Measurements from ENCODE around the gene SHROOM4.
A peak's percentile ranks its signal among the peaks of the same experiment; 100 is the strongest.

SHROOM4 gene

DNA sequence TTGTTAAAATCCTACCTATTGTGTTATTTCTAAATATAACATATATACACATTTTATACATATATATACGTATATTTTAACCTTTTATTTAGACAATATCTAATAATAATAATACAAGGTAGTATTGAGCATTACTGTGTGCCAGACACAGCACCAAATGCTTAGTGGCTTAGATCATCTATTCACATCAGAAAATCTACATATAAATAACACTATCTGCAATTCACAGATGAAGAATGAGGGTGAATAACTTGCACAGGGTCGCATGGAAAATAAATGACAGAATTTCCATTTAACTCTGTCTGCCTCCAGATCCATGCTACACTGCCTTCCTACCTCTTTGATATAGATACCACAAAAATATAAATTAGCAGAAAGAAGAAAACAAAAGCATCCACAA lies 37.7 kb downstream of the SHROOM4 start:
- no peak for DNase-seq

DNA sequence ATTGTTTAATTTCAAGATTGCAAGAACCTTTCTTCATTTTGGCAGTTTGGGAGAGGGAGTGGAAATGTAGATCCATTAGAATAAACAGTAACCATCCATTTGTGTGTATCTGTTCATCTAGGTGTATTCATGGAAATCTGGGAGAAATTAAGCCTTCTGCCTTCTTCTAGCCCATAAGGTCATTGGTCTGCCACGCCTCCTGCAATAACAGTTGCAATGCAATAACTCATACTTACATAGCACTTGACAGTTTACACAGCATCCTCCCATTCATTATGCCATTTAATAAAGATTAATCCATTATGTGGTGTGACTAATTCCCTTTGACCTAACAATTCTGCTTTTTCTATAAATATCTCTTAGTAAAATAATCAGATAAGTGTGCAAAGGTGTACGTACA lies 42.6 kb downstream of the SHROOM4 start:
- no peak for DNase-seq

DNA sequence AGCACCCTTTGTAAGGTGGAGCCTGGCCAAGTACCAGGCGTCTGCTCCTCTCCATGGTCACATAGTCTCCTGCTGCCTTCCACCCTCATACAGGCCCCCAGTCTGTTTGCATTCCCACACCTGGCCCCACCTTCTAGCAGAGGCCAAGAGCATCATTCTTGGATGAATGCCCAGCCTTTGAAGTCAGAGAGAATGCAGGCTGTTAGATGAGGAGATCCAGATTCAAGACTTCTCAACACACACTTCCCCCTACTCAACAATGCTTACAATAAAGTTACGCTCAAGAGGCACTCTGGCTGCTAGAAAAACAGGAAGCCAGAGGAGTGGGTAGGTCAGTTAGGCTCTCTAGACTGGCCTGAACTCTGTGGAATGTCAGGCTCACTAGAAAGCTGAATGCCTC lies 43.3 kb downstream of the SHROOM4 start:
- peak; percentile 9 for DNase-seq

DNA sequence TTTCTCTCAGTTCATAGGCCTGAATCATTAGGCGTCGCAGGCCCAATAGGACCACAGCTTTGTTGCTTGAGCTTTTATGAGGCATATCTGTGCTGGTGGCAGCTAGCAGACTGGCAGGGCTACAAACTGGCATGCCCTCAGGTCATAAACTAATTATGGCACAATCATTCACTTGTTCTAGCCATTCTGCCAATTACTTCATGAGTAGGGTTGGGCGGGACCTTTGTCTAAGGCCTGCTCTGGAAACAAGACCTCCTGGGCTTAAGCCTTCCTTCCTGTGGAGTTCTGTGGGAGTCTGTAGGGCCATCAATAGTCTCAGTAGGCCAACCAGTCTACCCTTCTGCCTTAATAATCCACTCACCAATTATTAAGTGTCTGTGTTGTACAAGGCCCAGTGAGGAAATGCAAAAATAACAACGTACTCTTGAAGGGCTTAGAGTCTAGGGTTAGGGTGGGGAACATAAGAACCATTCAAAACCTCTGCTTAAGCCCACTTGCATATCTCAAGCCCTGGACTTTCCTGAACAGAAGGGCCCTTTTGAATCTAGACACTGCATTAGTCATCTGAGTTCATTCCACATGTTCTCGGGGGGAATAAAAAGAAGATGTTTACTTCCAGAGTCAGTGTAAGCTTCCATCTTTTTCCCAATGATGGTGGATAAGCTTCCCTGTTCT lies 44.5 kb downstream of the SHROOM4 start:
- DNase-seq = no peak

DNA sequence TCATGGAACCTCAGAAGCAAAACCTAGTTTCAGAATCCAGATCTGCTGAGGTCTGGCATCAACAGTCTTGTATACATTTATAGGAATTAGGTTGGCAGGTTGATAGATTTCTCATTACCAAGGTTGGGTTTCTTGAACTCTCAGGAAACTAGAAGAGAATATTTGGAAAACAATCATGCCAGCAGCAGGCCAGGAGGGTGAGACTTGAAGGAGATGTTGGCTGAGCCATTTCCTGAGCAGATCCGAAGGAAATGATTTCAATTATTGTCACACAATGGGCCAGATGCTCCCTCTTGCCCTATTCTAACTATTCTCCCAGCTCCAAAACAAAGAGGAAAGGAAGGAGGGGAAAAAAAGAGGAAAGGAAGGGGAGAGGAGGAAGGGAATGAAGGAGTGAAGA lies 45.2 kb downstream of the SHROOM4 start:
- no peak for DNase-seq

DNA sequence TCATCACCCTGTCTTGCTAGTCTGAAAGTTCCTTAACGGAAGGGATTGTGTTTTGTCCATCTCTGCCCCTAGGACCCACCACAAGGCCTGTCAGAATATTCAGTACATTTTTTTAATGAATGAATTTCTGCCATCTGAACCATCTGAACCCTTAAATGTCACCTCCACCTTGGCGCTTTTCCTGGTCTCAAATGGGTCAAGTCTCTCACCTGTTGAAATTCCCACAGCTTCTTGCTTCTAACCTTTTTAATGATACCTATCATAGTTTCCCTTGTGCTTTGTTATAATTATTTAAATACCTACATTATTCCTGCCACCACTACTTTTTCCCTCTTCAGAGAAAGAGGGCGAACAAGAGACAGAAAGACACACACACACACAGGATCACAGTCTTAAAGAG lies 48.0 kb downstream of the SHROOM4 start:
- DNase-seq = no peak

DNA sequence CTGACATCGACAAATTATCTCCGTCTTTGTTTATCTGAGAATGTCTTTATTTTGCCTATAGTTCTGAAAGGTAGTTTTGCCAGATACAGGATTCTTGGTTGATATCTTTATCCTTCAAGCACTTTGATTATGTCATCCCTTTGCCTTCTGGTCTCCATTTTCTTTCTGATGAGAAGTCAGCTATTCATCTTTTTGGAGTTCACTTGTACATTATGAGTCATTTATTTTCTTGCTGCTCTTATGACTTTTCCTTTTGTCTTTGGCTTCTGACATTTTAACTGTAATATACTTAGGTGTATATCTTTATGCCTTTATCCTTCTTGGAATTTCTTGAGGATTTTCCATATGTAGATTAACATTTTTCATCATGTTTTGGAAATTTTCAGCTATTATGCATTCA lies 51.4 kb downstream of the SHROOM4 start:
- no peak for DNase-seq

DNA sequence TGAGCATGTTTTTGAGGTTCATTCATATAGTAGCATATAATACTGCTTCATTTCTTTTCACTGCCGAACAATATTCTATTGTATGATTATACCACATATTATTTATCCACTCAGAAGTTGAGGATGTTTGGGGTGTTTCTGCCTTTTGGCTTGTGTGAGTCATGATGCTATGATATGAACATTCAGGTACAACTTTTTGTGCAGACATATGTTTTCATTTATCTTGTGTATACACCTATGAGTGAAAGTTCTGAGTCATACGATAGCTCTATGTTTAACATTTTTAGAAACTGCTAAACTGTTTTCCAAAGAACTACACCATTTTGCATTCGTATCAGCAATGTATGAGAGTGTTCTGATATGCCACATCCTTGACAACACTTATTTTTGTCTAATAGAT lies 57.7 kb downstream of the SHROOM4 start:
- no peak for DNase-seq

DNA sequence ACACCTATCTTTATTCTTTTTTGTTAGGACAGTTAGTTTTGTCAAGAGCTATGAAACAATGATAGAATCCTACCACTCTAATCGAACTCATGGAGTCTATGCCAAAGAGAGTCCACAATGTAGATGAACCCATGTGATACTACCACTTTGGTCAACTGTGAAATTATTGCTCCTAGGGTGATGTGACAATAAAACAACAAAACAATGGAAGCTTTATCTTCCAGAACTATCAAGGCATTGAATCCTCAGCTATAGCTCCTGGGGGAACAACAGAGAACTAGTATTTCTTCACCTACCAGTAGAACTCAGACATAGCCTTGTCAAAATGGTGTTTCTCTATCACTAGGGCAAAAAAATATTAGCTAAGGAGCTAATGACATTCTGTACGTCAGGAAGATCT lies 62.9 kb downstream of the SHROOM4 start:
- DNase-seq = no peak

DNA sequence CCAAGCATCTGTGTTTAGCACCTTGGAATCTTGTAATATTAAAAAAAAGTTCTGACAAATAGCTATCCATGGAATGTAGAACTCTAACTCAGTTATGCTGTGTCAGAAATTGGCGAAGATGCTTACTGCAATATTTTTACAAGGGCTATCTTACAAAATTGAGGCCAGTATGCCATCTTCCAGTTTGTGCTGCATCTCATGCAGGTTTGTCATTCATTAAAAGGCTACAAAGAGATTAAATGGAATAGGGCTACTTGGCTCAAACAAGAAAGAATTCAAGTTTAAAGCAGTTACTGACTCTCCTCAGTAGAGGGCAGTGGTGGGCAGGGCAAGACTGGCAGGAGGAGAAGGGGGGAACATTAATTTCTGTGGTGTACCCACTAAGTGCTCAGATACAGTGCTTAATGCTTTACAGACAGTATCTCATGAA lies 66.5 kb downstream of the SHROOM4 start:
- DNase-seq = peak; percentile 35

DNA sequence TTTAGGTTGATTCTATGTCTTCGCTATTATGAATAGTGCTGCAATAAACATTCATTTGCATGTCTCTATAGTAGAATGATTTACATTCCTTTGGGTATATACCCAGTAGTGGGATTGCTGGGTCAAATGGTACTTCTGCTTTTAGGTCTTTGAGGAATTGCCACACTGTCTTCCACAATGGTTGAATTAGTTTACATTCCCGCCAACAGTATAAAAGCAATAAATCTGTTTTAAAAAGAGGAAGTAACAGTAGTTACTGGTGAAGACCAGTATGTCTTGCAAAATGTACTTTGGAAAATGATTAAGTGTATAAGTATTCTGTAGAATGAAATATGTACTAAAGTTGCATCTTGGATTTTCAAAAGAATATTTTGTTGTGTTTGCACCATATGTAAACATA lies 77.3 kb downstream of the SHROOM4 start:
- DNase-seq = no peak

DNA sequence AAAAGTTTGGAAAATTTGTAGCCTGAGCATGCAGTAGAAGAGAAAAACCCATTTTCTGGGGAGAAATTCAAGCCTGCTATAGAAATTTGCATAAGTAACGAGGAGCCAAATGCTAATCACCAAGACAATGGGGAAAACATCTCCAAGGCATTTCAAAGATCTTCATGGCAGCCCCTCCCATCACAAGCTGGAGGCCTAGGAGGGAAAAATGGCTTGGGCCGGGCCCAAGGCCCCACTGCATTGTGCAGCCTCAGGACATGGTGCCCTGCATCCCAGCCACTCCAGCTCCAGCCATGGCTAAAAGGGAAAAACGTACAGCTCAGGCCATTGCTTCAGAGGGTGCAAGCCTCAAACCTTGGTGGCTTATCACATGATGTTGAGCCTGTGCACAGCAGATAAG lies 87.7 kb downstream of the SHROOM4 start:
- no peak for DNase-seq

DNA sequence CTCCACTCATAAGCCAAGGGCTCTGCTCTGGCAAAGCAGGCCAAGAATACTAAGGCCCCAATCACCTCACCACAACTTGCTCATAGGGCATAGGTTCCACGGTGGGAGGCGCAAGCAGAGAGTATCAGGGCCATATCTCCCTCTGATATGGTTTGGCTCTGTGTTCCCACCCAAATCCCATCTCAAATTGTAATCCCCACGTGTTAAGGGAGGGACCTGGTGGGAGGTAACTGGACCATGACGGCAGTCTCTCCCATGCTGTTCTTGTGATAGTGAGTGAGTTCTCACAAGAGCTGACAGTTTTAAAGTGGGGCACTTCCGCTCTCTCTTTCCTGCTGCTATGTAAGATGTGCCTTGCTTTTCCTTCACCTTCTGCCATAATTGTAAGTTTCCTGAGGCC lies 88.7 kb downstream of the SHROOM4 start:
- DNase-seq = no peak

DNA sequence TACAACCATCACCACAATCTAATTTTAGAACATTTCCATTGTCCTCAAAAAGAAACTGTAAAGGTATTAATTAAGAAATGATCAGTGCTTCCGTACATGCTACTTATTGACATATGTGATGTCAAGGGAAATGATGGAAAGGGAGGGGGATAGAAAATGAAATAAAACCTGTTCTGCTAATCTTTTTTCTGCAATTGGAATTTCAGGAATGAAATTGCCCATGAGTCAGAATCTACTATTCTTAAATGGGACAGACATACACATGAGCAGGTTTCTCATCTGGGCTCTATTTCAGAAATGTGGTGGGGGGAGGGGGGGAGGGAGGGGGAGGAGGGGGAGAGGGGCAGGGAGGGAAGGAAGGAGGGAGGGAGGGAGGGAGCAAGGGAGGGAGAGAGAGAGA lies 91.0 kb downstream of the SHROOM4 start:
- no peak for DNase-seq

DNA sequence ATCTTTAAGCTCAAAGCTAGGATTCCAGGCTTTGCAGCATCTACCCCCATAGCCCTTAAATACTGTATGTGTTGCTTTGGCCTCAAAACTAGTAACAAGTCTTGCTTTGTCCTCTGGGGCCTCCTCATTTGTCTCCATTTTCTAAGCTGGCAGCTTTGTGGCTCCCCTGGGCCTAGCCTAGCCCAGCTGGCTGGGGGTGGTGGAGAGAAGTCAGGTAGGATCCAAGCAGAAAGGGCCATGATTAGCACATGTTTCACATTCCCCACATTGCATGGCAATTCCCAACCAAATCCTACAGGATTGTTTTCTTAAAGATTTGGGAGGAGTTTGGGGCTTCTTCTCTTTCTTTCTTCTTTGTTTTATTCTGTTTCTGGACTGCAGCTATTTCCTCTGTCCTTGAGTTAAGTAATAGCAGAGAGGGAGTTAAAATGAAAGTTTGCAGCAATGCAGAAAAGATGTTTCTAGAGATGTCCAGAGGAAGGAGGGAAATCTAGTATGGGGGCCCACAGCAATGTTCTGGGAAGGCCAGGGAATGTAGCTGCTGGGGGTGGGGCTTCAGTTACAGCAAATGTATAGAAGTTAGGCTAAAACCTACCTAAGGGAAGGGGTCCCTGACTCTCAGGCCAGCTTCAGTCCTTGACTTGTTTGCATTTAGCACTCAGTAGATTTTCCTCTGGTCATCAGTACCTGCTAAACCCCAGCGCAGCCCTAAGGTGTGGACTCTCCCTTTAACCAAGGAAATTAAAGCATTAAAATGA lies 92.1 kb downstream of the SHROOM4 start:
- no peak for DNase-seq

DNA sequence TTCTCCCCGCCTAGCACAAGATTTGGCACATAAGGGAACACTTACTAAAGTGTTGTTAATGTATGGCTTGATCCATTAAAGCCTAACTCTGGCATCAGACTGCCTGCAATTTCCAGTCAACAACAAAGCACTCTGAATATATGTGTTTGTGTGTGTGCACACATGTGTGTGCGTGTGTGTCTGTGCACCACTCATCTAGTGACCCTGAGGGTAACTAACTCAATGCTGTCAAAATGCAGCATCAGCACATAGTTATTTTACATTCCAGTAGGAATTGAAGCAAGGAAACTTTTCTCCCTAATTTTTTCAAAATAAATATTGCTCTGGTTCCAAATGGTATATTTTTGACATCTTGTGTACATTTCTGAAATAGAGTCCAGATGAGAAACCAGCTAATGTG lies 94.4 kb downstream of the SHROOM4 start:
- peak; percentile 31 for DNase-seq

DNA sequence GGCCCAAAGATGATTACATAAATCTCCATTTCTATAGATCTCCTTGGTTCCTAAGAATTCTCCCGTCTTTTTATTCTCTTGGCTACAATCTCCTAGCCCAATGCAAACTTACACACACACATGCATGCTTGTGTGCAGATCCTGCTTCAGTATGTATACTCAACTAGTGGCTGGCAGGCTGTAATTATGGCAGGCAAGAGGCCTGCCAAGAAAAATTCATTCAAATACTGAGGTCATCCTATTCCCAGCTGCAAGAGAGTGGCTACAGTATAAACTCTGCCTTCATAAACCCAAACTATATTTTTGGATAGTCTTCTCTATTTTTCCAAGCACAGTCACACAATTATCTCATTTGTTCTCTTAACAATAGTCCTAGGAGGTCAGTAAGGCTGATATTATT lies 95.2 kb downstream of the SHROOM4 start:
- DNase-seq = no peak

DNA sequence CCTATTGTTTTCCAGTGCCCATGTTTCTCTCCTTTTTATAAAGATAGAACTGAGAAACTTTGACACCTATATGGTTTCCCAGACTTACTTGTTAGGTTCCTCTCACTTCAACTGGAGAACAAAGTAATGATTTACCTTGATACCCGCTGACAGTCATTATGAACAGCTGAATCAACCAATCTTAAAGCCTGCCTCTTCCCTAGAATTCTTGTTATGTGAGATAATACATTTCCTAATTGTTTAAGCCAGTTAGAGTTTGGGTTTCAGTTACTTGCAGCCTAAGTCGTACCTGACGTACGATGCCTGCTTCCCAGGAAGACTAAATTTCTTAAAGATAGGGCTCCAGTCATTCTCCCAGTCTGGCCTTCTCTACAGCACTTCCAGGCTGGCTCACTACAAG lies 97.3 kb downstream of the SHROOM4 start:
- no peak for DNase-seq

DNA sequence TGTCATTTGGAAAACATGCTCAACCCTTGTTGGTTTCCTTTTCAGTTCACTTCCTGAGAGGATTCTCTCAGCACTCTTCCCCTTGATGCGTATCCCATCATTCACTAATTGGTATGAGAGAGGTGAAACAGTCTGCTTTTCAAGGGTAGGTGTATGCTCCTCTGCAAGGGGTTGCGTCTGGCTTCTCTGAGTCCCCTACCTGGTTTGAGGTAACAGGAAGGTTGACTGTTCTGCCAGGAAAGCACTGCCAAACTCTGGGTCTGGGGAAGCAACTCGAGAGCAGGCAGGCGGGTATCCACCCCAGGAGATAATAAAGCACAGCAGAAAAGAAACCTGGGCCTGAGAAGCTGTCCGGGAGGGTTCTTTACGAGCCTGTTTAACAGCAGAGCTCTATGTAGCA lies 101.2 kb downstream of the SHROOM4 start:
- no peak for DNase-seq

DNA sequence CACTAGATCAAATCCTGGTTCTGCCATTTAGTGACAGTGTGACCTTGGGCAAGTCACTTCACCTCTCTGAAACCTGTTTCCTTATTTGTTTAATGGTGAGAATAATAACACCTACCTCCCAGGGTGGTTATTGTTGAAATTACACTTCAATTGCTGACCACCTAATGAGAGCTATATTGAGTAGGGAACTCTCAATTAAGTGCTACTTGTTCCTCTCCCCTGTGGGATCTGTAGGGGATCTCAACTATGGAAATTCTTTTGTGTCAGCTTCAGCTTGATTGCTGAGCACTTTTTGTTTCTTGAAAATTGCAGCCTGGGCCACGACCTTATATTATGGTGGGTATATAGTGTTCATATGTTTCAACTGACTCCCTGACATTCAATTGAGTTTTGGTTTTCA lies 102.1 kb downstream of the SHROOM4 start:
- DNase-seq = no peak

DNA sequence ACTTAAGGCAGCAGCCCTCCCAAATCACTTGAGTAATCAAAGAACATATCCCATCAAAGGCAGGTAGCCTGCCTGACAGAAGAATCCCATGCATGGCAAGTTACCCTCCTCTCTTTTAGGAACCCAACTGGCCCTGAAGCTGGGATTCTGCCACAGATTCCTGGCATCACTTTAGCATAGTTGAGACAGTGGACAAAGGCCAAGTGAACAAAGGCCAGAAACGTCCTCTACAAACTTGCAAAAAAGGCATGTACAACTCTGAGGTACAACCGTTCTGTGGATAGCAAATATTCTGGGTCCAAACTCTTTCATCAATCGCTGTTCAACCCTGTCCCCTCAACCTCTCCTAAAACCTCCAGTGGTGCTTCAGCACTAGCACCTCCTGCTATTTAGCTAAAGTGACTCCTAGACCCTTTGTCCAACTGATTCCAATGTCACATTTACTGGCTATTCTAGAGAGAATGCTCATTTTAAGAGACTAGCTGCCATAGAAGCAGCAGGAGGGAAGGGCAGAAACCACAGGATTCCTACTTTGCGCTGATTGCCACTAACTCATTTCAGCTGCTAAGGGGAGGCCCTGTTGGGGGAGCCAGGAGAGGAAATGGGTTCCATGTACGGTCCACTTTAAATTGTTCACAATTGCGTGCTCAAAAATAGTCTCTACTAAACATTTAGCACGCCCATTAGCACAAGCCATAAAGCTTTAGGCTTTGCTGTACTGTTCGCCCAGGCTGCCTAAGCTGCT lies 105.9 kb downstream of the SHROOM4 start:
- peak; percentile 34 for DNase-seq

DNA sequence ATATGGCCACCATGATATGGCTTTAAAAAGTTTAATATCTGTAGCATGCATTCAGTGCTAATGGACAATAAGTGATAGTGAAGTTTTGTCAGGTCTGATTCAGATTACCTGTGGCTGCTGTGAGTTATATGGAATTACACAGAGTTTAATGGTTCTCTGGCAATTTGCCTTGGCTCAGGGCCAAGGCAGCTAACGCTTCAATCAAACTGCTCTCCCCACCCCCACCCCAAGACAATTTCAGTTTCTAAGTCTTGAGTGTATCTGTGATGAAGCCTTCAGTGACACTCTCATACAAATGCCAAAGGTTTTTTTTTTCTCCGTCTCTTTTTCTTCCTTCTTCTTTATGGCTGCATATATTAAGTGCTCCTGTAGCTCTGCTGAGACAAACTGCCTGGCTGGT lies 106.6 kb downstream of the SHROOM4 start:
- DNase-seq = peak; percentile 44

DNA sequence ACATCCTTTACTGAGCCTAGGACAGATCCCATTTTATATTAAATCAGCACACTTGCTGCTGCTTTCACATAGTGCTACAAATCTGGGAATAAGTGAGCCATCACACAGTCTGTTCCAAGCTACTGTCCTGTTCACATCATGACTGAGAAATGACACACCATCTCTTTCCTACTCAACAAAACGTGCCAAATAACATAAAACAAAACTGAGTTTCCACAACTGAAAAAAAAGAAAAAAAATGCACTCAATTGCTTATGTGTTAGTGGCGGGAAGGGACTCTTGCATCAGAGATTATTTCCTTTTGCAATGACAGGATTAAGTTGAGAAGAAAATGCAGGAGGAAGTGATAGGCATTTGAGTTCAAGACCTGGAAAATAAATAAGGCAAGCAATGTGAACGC lies 109.0 kb downstream of the SHROOM4 start:
- DNase-seq = no peak

DNA sequence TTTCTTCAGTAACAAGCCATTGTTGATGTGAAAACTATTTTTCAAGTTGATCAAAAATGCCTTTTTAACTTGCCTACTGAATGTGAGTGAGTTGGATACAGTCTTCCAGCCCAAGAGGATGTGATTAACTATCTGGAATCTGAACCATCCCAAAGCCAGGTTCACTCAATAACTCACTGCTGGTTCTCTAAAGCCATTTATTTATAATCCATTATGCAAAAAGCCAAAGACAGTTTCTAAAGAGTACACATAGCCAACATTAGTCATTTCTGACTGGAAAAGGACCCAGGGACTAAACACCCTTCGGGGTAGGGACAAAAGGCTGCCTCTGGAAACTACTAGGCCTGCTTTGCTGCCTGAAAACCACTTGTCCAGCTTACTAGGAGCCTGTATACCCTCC lies 109.6 kb downstream of the SHROOM4 start:
- no peak for DNase-seq
